KMS-11 (cell line): ENCODE measurements around the gene VAV1.

ENCODE experiments used
- H2AFZ ChIP-seq: fragments of 200-600 bp; sonication (generic); 2 replicates; pipeline ENCODE4 v1.6.1; 2016; ENCODE audit warnings: antibody characterized with exemption, mixed run types, low read depth
- H3K27ac ChIP-seq: fragments of 200-600 bp; sonication (generic); 2 replicates; pipeline ENCODE4 v1.6.1; 2016; ENCODE audit warnings: mild to moderate bottlenecking, mixed run types
- H3K27me3 ChIP-seq: fragments of 200-600 bp; sonication (generic); 2 replicates; pipeline ENCODE4 v1.6.1; 2017; ENCODE audit warnings: mild to moderate bottlenecking, low read depth, mixed run types, moderate library complexity; ENCODE audit not compliant: insufficient read depth
- H3K36me3 ChIP-seq: fragments of 200-600 bp; sonication (generic); 2 replicates; pipeline ENCODE4 v1.6.1; 2017; ENCODE audit warnings: mild to moderate bottlenecking, mixed run types; ENCODE audit not compliant: insufficient read depth
- H3K4me1 ChIP-seq: fragments of 200-600 bp; sonication (generic); 2 replicates; pipeline ENCODE4 v1.6.1; 2016; ENCODE audit warnings: mild to moderate bottlenecking, low read depth, mixed run types; ENCODE audit not compliant: poor library complexity, severe bottlenecking
- H3K4me2 ChIP-seq: fragments of 200-600 bp; sonication (generic); 2 replicates; pipeline ENCODE4 v1.7.0; 2016; ENCODE audit warnings: mild to moderate bottlenecking, mixed run types
- H3K4me3 ChIP-seq: fragments of 200-600 bp; sonication (generic); IDR thresholded peaks from 2 replicates; pipeline ENCODE4 v1.6.1; 2017; ENCODE audit warnings: low read depth, low read length, mixed read lengths; ENCODE audit not compliant: insufficient read depth
- H3K79me2 ChIP-seq: fragments of 200-600 bp; sonication (generic); 2 replicates; pipeline ENCODE4 v1.6.1; 2016; ENCODE audit warnings: low read depth, mixed run types; ENCODE audit not compliant: insufficient read depth
- H3K9ac ChIP-seq: fragments of 200-600 bp; sonication (generic); 2 replicates; pipeline ENCODE4 v1.6.1; 2016; ENCODE audit warnings: mild to moderate bottlenecking, mixed run types
- H4K20me1 ChIP-seq: fragments of 200-600 bp; sonication (generic); 2 replicates; pipeline ENCODE4 v1.6.1; 2016; ENCODE audit warnings: mild to moderate bottlenecking, mixed run types; ENCODE audit not compliant: insufficient read depth
- TF ChIP-seq, protein P1 (sequence below): fragments of 200-600 bp; sonication (generic); conservative IDR thresholded peaks from 2 replicates; pipeline ENCODE4 v1.6.1; 2017; ENCODE audit warnings: low read depth, mild to moderate bottlenecking, antibody characterized with exemption, low read length, moderate library complexity, mixed read lengths

Gene VAV1

DNA sequence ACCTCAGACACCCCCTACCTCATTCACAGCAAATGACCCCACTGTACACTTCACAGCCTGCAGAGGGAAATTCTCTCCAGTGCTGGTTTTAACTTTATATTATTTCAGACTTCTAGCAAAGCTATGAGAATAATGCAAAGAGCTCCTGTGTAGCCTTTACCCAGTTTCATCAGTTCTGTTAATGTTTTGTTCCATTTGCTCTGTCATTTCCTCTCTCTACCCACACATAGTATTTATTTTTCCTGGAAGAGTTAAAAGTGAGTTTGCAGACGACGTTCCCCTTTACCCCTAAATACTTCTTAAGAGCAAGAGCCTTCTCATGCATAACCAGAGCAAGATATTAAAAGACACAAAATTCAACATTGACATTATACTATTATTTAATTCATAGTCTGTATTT, 65.0 kb downstream of the VAV1 start:
- H3K4me2 ChIP-seq, result no peak overlapping the region
- no peak overlapping the region for H3K27ac ChIP-seq
- no peaks in the 10 kb centered on the region for H3K4me1 ChIP-seq
- no peaks in the 10 kb centered on the region for H3K27me3 ChIP-seq
- no peaks in the 10 kb centered on the region for H4K20me1 ChIP-seq
- H3K4me3 ChIP-seq, result no peak overlapping the region
- TF ChIP-seq, protein P1, sequence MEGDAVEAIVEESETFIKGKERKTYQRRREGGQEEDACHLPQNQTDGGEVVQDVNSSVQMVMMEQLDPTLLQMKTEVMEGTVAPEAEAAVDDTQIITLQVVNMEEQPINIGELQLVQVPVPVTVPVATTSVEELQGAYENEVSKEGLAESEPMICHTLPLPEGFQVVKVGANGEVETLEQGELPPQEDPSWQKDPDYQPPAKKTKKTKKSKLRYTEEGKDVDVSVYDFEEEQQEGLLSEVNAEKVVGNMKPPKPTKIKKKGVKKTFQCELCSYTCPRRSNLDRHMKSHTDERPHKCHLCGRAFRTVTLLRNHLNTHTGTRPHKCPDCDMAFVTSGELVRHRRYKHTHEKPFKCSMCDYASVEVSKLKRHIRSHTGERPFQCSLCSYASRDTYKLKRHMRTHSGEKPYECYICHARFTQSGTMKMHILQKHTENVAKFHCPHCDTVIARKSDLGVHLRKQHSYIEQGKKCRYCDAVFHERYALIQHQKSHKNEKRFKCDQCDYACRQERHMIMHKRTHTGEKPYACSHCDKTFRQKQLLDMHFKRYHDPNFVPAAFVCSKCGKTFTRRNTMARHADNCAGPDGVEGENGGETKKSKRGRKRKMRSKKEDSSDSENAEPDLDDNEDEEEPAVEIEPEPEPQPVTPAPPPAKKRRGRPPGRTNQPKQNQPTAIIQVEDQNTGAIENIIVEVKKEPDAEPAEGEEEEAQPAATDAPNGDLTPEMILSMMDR, result no peak
- no peaks in the 10 kb centered on the region for H3K36me3 ChIP-seq
- H3K9ac ChIP-seq, result no peak overlapping the region
- no peaks in the 10 kb centered on the region for H3K79me2 ChIP-seq
- H2AFZ ChIP-seq, result no peak overlapping the region

DNA sequence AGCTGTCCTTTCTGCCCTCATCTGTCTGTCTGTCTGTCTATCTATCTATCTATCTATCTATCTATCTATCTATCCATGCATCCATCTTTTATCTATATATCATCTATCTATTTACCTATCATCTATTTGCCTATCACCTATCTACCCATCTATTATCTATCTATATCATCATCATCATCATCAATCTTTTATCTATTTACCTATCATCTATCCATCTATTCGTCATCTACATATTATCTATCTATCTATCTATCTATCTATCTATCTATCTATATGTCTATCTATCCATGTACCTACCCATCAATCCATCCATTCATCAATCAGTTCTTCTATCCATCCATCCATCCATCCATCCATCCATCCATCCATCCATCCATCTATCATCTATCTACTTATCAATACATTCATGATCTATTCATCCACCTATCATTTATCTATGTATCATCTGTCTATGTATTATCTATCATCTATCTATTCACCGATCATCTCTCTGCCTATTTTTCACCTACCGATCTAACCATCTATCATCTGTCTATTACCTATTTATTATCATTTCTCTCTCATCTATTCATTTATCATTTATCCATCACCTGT, 65.7 kb downstream of the VAV1 start:
- Histone ChIP-seq H3K36me3 (no peaks in the 10 kb centered on the region), H3K27ac (no peak overlapping the region)

DNA sequence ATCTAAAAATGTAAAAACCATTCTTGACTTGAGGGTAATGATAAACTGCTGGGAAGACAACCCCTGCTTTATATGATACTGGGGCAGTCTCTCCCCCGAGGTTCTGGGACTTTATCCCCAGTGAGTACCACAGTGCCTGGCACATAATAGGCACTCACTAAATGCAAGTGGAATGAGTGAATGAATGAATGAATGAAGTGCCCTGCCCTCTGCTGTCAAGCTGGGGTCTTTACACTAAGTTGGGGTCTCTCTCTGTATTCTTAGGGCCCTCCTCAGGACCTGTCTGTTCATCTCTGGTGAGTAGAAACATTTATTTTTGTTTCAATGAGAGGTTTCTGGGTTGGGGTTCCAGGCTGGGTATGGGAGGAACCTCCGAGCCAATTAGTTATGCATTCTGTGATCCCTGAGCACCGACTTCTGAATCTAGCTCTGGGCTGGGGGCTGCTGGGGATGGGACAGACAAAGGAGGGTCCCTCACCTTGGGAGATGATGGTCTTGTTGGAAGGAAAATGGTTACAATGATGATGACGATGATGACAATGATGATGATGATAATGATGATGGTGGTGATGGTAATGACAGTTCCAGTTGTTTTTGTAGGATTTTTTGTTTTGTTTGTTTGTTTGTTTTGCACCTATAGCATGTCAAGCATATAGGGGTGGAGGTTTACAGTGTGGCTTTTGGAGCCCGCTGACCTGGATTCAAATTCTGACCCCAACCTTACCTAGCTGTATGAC, 70.5 kb downstream of the VAV1 start:
- TF ChIP-seq, protein P1, result no peak
- no peak overlapping the region for H2AFZ ChIP-seq
- no peak overlapping the region for H3K4me3 ChIP-seq
- H3K27ac ChIP-seq, result no peak overlapping the region
- no peaks in the 10 kb centered on the region for H3K79me2 ChIP-seq
- H4K20me1 ChIP-seq, result no peaks in the 10 kb centered on the region
- H3K4me1 ChIP-seq, result no peaks in the 10 kb centered on the region
- H3K4me2 ChIP-seq, result no peak overlapping the region
- H3K9ac ChIP-seq, result no peak overlapping the region
- H3K27me3 ChIP-seq, result no peaks in the 10 kb centered on the region
- H3K36me3 ChIP-seq, result no peaks in the 10 kb centered on the region

More for the DNA sequence above, 65.7 kb downstream of the VAV1 start:
- Histone ChIP-seq H3K4me3 (no peak overlapping the region), H3K27me3 (no peaks in the 10 kb centered on the region), H3K4me1 (no peaks in the 10 kb centered on the region), H3K4me2 (no peak overlapping the region), H2AFZ (no peak overlapping the region), H3K79me2 (no peaks in the 10 kb centered on the region), H4K20me1 (no peaks in the 10 kb centered on the region), H3K9ac (no peak overlapping the region)
- TF ChIP-seq, protein P1, result no peak

DNA sequence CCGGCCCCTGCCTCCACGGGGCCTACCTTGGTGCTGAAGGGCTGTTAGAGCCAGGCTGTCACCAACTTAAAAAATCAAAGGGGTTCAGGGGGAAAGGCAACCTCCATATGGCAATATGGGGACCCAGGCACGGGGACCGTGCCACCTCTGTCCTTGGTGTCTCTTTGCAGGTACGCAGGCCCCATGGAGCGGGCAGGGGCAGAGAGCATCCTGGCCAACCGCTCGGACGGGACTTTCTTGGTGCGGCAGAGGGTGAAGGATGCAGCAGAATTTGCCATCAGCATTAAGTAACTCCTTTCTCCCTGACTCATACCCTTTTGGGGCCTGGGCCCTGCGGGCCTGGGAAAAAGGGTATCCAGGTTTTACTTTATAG, 75.3 kb downstream of the VAV1 start:
- Histone ChIP-seq H2AFZ (no peak overlapping the region), H3K4me1 (peaks cover 29% of the 10 kb centered on the region), H3K27ac (no peak overlapping the region), H4K20me1 (no peaks in the 10 kb centered on the region), H3K4me2 (no peak overlapping the region), H3K9ac (no peak overlapping the region), H3K27me3 (no peaks in the 10 kb centered on the region), H3K4me3 (no peak overlapping the region), H3K79me2 (no peaks in the 10 kb centered on the region), H3K36me3 (no peaks in the 10 kb centered on the region)
- TF ChIP-seq, protein P1, result no peak
